Mammary epithelial cell (primary cell): Measurements from ENCODE around the gene STK33.

ENCODE experiments used
- EZH2 ChIP-seq: IDR thresholded peaks from 2 replicates; pipeline ENCODE4 v1.6.1; 2012; ENCODE audit warnings: low read length, inconsistent platforms, borderline replicate concordance
- TF ChIP-seq, protein P1 (sequence below), 2 donors: IDR thresholded peaks in 1 of 2; conservative IDR thresholded peaks in 1 of 2; 2 replicates each; pipeline ENCODE4 v1.5.1; 2011 to 2012; ENCODE audit warnings: inconsistent platforms in 2 of 2, low read length in 2 of 2, mild to moderate bottlenecking in 2 of 2, control low read depth in 1 of 2, low read depth in 1 of 2; ENCODE audit not compliant: insufficient read depth in 1 of 2; ENCODE audit errors: extremely low read depth in 1 of 2

DNA sequence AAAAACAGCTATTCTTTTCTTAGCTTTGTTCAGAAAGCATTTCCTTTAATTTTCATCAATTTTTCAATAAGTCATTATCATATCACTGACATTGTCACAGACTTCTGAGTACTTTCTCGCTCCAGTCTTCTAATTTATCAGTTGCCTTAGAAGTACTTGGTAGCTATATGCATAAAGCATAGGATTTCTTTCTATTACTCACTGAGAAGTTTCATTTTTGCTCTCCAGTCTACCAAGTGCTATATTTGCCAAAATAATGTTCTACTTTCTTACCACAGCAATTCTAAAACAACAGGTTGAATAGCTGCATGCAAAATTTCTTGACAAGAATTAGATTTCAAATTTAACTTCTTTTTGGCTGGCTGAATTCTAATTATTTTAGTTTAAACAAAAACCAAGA is 116.3 kb downstream of the STK33 start:
- TF ChIP-seq, protein P1, sequence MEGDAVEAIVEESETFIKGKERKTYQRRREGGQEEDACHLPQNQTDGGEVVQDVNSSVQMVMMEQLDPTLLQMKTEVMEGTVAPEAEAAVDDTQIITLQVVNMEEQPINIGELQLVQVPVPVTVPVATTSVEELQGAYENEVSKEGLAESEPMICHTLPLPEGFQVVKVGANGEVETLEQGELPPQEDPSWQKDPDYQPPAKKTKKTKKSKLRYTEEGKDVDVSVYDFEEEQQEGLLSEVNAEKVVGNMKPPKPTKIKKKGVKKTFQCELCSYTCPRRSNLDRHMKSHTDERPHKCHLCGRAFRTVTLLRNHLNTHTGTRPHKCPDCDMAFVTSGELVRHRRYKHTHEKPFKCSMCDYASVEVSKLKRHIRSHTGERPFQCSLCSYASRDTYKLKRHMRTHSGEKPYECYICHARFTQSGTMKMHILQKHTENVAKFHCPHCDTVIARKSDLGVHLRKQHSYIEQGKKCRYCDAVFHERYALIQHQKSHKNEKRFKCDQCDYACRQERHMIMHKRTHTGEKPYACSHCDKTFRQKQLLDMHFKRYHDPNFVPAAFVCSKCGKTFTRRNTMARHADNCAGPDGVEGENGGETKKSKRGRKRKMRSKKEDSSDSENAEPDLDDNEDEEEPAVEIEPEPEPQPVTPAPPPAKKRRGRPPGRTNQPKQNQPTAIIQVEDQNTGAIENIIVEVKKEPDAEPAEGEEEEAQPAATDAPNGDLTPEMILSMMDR (conservative IDR thresholded peaks at IDR 0.05 in 1 of 2, IDR thresholded peaks at IDR 0.05 in 1 of 2; ENCODE audit: extremely low read depth in 1 of 2, insufficient read depth in 1 of 2, low read depth in 1 of 2, low read length in 2 of 2) = no peak
- TF ChIP-seq EZH2 = no peak
